ENCODE results near the gene MSRB2.

Gene MSRB2

GRCh38 chr10:23151071-23151470, 55.7 kb downstream of the MSRB2 start:
- no peak for DNase-seq (ENCODE audit: low read depth)
- TF ChIP-seq CTCF (conservative IDR thresholded peaks at IDR 0.05; ENCODE audit: control insufficient read depth, insufficient read depth, low read depth, low read length), result no peak
- no peak overlapping the region for H3K4me3 ChIP-seq (ENCODE audit: control insufficient read depth, low read depth, low read length)

GRCh38 chr10:23155169-23155568, 59.8 kb downstream of the MSRB2 start:
- TF ChIP-seq CTCF (conservative IDR thresholded peaks at IDR 0.05; ENCODE audit: control insufficient read depth, insufficient read depth, low read depth, low read length), result no peak
- DNase-seq (ENCODE audit: low read depth), result peak; percentile 34
- H3K4me3 ChIP-seq (ENCODE audit: control insufficient read depth, low read depth, low read length), result no peak overlapping the region

- H3K4me3 ChIP-seq (ENCODE audit: control insufficient read depth, low read depth, low read length), result no peak overlapping the region
- DNase-seq (ENCODE audit: low read depth), result no peak
- no peak for TF ChIP-seq CTCF (conservative IDR thresholded peaks at IDR 0.05; ENCODE audit: control insufficient read depth, insufficient read depth, low read depth, low read length)
These were observed 61.2 kb downstream of the MSRB2 start for GRCh38 chr10:23156447-23157150.

GRCh38 chr10:23157239-23157681, 61.9 kb downstream of the MSRB2 start:
- no peak for TF ChIP-seq CTCF (conservative IDR thresholded peaks at IDR 0.05; ENCODE audit: control insufficient read depth, insufficient read depth, low read depth, low read length)
- H3K4me3 ChIP-seq (ENCODE audit: control insufficient read depth, low read depth, low read length), result no peak overlapping the region
- DNase-seq (ENCODE audit: low read depth), result no peak

- TF ChIP-seq CTCF (conservative IDR thresholded peaks at IDR 0.05; ENCODE audit: control insufficient read depth, insufficient read depth, low read depth, low read length), result peak; percentile 24
- peak; percentile 57 for DNase-seq (ENCODE audit: low read depth)
- no peak overlapping the region for H3K4me3 ChIP-seq (ENCODE audit: control insufficient read depth, low read depth, low read length)
These were observed 62.5 kb downstream of the MSRB2 start for GRCh38 chr10:23157691-23158369.

GRCh38 chr10:23158370-23158769, 63.0 kb downstream of the MSRB2 start:
- peak; percentile 67 for DNase-seq (ENCODE audit: low read depth)
- TF ChIP-seq CTCF (conservative IDR thresholded peaks at IDR 0.05; ENCODE audit: control insufficient read depth, insufficient read depth, low read depth, low read length), result peak; percentile 91
- H3K4me3 ChIP-seq (ENCODE audit: control insufficient read depth, low read depth, low read length), result no peak overlapping the region

Data from fibroblast of mammary gland (primary cell).